WTC11 (cell line): ENCODE results near the gene KIF11. TPM values are rescaled to one million over a fixed set of nuclear protein-coding genes. Genes with fewer than 3 reads are reported as not detected.

Experiments used
- ATAC-seq: fragments of 200-7000 bp; cut with Tn5 transposase; 2 replicates; pipeline ENCODE4 v1.10.0; 2021; ENCODE audit warnings: mild to moderate bottlenecking, moderate library complexity
- CTCF ChIA-PET: fragments of 300-600 bp; sonication (Branson Sonifier 250); formaldehyde crosslinking; loops from one replicate; lab custom pipeline; 2021; ENCODE audit warnings: antibody characterized with exemption; lab: Charles Lee
- POLR2A ChIA-PET: fragments of 350-600 bp; sonication (Branson Sonifier 250); formaldehyde crosslinking; loops from one replicate; lab custom pipeline; 2021; ENCODE audit warnings: antibody characterized with exemption; lab: Charles Lee
- DNase-seq: peaks from one replicate; pipeline ENCODE4 v3.0.0; 2021; ENCODE audit warnings: low spot score
- H3K27ac Mint-ChIP-seq: 2 replicates; pipeline ENCODE4 v1.8.0; 2021; ENCODE audit warnings: mixed read lengths
- H3K27me3 Mint-ChIP-seq: 2 replicates; pipeline ENCODE4 v1.8.0; 2021; ENCODE audit warnings: low read depth, mild to moderate bottlenecking, moderate library complexity, mixed read lengths
- H3K36me3 Mint-ChIP-seq: 2 replicates; pipeline ENCODE4 v1.8.0; 2021; ENCODE audit warnings: mixed read lengths
- H3K4me1 Mint-ChIP-seq: 2 replicates; pipeline ENCODE4 v1.8.0; 2022; ENCODE audit warnings: mixed read lengths
- H3K4me3 Mint-ChIP-seq: 2 replicates; pipeline ENCODE4 v1.8.0; 2021; ENCODE audit warnings: mild to moderate bottlenecking, moderate library complexity, mixed read lengths
- H3K9me3 Mint-ChIP-seq: 2 replicates; pipeline ENCODE4 v1.8.0; 2021; ENCODE audit warnings: mixed read lengths
- CREM ChIP-seq: sonication (generic); formaldehyde crosslinking; IDR thresholded peaks from 2 replicates; pipeline ENCODE4 v1.8.1; 2022; ENCODE audit warnings: mild to moderate bottlenecking, missing genetic modification reagents, moderate library complexity
- ELF4 ChIP-seq: sonication (generic); formaldehyde crosslinking; IDR thresholded peaks from 2 replicates; pipeline ENCODE4 v1.8.1; 2022; ENCODE audit warnings: low read depth, mild to moderate bottlenecking, moderate library complexity, missing genetic modification reagents
- ESRRA ChIP-seq: sonication (generic); formaldehyde crosslinking; IDR thresholded peaks from 2 replicates; pipeline ENCODE4 v1.8.1; 2022; ENCODE audit warnings: mild to moderate bottlenecking, missing genetic modification reagents, borderline replicate concordance
- FOXK1 ChIP-seq: sonication (generic); formaldehyde crosslinking; IDR thresholded peaks from 2 replicates; pipeline ENCODE4 v1.8.0; 2022; ENCODE audit warnings: mild to moderate bottlenecking, moderate library complexity, missing genetic modification reagents
- NR1H2 ChIP-seq: sonication (generic); formaldehyde crosslinking; IDR thresholded peaks from 2 replicates; pipeline ENCODE4 v1.9.0; 2021; ENCODE audit warnings: mild to moderate bottlenecking, moderate library complexity, missing genetic modification reagents
- NR2C2 ChIP-seq: sonication (generic); formaldehyde crosslinking; IDR thresholded peaks from 2 replicates; pipeline ENCODE4 v1.8.0; 2022; ENCODE audit warnings: mild to moderate bottlenecking, missing genetic modification reagents
- OVOL2 ChIP-seq: fragments of 250-450 bp; sonication (Bioruptor Pico); IDR thresholded peaks from 2 replicates; pipeline ENCODE4 v1.9.0; 2021; ENCODE audit warnings: mild to moderate bottlenecking, borderline replicate concordance
- TEAD1 ChIP-seq: sonication (generic); formaldehyde crosslinking; IDR thresholded peaks from 2 replicates; pipeline ENCODE4 v1.8.0; 2022; ENCODE audit warnings: mild to moderate bottlenecking, missing genetic modification reagents
- ZBTB21 ChIP-seq: sonication (generic); formaldehyde crosslinking; IDR thresholded peaks from 2 replicates; pipeline ENCODE4 v1.8.1; 2023; ENCODE audit warnings: mild to moderate bottlenecking, missing genetic modification reagents, borderline replicate concordance
- ZNF416 ChIP-seq: fragments of 250-450 bp; sonication (Bioruptor Pico); IDR thresholded peaks from 2 replicates; pipeline ENCODE4 v1.9.0; 2021; ENCODE audit warnings: mild to moderate bottlenecking, inconsistent platforms
- ZNF423 ChIP-seq: fragments of 250-450 bp; sonication (Bioruptor Pico); IDR thresholded peaks from 2 replicates; pipeline ENCODE4 v2.1.2; 2022; ENCODE audit warnings: mild to moderate bottlenecking, moderate library complexity
- ZNF671 ChIP-seq: fragments of 250-450 bp; sonication (Bioruptor Pico); IDR thresholded peaks from 2 replicates; pipeline ENCODE4 v1.8.0; 2021; ENCODE audit warnings: mild to moderate bottlenecking
- total RNA-seq: library from RNA; stranded (reverse); gene quantifications from 3 replicates; pipeline ENCODE4 v1.2.3, GENCODE V29; 2021
- TF ChIP-seq, protein P1 (sequence below): sonication (generic); formaldehyde crosslinking; IDR thresholded peaks from 2 replicates; pipeline ENCODE4 v1.8.0; 2023; ENCODE audit warnings: missing genetic modification reagents, mild to moderate bottlenecking, borderline replicate concordance
- TF ChIP-seq, protein P2 (sequence below): sonication (generic); formaldehyde crosslinking; IDR thresholded peaks from 2 replicates; pipeline ENCODE4 v1.8.0; 2022; ENCODE audit warnings: mild to moderate bottlenecking, missing genetic modification reagents
- TF ChIP-seq, protein P3 (sequence below): sonication (generic); formaldehyde crosslinking; IDR thresholded peaks from 2 replicates; pipeline ENCODE4 v1.8.1; 2023; ENCODE audit warnings: mild to moderate bottlenecking, missing genetic modification reagents
- TF ChIP-seq, protein P4 (sequence below): sonication (generic); formaldehyde crosslinking; IDR thresholded peaks from 2 replicates; pipeline ENCODE4 v1.8.1; 2023; ENCODE audit warnings: mild to moderate bottlenecking, moderate library complexity, missing genetic modification reagents
- TF ChIP-seq, protein P5 (sequence below): sonication (generic); formaldehyde crosslinking; IDR thresholded peaks from 2 replicates; pipeline ENCODE4 v1.8.1; 2022; ENCODE audit warnings: missing genetic modification reagents, borderline replicate concordance
- TF ChIP-seq, protein P6 (sequence below): fragments of 200-600 bp; IDR thresholded peaks from 2 replicates; pipeline ENCODE4 v1.8.0; 2022; ENCODE audit warnings: antibody characterized with exemption
- TF ChIP-seq, protein P7 (sequence below): sonication (generic); formaldehyde crosslinking; conservative IDR thresholded peaks from 2 replicates; pipeline ENCODE4 v1.8.1; 2022; ENCODE audit warnings: mild to moderate bottlenecking, missing genetic modification reagents

KIF11 gene
- total RNA-seq, 1 experiment from 2014 or later = 55.7 TPM

DNA sequence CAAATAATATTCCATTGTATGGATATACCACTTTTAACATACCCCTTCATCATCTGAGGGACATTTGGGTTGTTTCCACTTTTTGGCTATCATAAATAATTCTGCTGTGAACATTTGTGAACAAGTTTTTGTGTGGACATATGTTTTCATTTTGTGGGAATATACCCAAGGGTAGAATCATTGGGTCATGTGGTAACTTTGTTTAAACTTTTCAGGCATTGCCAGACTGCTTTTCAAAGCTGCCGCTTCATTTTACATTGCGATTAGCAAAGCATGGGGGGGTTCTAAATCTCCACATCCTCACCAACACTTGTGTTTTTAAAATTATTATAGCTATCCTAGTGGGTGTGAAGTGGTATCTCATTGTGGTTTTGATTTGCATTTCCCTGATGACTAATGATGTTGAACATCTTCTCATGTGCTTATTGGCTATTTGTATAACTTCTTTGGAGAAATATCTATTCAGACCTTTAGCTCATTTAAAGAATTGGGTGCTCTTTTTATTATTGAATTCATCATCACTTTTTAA is 88.4 kb downstream of the KIF11 start:
- CTCF ChIA-PET = no interaction called here
- Mint-ChIP-seq H3K4me1 (no peaks in the 10 kb centered on the region), H3K27me3 (peaks cover 16% of the 10 kb centered on the region), H3K4me3 (no peak overlapping the region), H3K27ac (no peak overlapping the region), H3K9me3 (peaks cover 39% of the 10 kb centered on the region), H3K36me3 (peaks cover 15% of the 10 kb centered on the region; the same call in 1 of the 2 replicates)
- DNase-seq (no peak), ATAC-seq (no peak)
- TF ChIP-seq, protein P1, sequence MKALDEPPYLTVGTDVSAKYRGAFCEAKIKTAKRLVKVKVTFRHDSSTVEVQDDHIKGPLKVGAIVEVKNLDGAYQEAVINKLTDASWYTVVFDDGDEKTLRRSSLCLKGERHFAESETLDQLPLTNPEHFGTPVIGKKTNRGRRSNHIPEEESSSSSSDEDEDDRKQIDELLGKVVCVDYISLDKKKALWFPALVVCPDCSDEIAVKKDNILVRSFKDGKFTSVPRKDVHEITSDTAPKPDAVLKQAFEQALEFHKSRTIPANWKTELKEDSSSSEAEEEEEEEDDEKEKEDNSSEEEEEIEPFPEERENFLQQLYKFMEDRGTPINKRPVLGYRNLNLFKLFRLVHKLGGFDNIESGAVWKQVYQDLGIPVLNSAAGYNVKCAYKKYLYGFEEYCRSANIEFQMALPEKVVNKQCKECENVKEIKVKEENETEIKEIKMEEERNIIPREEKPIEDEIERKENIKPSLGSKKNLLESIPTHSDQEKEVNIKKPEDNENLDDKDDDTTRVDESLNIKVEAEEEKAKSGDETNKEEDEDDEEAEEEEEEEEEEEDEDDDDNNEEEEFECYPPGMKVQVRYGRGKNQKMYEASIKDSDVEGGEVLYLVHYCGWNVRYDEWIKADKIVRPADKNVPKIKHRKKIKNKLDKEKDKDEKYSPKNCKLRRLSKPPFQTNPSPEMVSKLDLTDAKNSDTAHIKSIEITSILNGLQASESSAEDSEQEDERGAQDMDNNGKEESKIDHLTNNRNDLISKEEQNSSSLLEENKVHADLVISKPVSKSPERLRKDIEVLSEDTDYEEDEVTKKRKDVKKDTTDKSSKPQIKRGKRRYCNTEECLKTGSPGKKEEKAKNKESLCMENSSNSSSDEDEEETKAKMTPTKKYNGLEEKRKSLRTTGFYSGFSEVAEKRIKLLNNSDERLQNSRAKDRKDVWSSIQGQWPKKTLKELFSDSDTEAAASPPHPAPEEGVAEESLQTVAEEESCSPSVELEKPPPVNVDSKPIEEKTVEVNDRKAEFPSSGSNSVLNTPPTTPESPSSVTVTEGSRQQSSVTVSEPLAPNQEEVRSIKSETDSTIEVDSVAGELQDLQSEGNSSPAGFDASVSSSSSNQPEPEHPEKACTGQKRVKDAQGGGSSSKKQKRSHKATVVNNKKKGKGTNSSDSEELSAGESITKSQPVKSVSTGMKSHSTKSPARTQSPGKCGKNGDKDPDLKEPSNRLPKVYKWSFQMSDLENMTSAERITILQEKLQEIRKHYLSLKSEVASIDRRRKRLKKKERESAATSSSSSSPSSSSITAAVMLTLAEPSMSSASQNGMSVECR (CRISPR knock-in tag) = no peak
- TF ChIP-seq NR2C2 (no peak), NR1H2 (CRISPR knock-in tag) (no peak), CREM (CRISPR knock-in tag) (no peak), ZNF416 (CRISPR knock-in tag) (no peak), ELF4 (CRISPR knock-in tag) (no peak), TEAD1 (no peak), FOXK1 (no peak), ESRRA (CRISPR knock-in tag) (no peak), OVOL2 (CRISPR knock-in tag) (no peak), ZBTB21 (CRISPR knock-in tag) (no peak), ZNF671 (CRISPR knock-in tag) (no peak), ZNF423 (CRISPR knock-in tag) (no peak)
- TF ChIP-seq, protein P2, sequence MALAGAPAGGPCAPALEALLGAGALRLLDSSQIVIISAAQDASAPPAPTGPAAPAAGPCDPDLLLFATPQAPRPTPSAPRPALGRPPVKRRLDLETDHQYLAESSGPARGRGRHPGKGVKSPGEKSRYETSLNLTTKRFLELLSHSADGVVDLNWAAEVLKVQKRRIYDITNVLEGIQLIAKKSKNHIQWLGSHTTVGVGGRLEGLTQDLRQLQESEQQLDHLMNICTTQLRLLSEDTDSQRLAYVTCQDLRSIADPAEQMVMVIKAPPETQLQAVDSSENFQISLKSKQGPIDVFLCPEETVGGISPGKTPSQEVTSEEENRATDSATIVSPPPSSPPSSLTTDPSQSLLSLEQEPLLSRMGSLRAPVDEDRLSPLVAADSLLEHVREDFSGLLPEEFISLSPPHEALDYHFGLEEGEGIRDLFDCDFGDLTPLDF (CRISPR knock-in tag) = no peak
- TF ChIP-seq, protein P3, sequence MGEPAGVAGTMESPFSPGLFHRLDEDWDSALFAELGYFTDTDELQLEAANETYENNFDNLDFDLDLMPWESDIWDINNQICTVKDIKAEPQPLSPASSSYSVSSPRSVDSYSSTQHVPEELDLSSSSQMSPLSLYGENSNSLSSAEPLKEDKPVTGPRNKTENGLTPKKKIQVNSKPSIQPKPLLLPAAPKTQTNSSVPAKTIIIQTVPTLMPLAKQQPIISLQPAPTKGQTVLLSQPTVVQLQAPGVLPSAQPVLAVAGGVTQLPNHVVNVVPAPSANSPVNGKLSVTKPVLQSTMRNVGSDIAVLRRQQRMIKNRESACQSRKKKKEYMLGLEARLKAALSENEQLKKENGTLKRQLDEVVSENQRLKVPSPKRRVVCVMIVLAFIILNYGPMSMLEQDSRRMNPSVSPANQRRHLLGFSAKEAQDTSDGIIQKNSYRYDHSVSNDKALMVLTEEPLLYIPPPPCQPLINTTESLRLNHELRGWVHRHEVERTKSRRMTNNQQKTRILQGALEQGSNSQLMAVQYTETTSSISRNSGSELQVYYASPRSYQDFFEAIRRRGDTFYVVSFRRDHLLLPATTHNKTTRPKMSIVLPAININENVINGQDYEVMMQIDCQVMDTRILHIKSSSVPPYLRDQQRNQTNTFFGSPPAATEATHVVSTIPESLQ = no peak
- TF ChIP-seq, protein P4, sequence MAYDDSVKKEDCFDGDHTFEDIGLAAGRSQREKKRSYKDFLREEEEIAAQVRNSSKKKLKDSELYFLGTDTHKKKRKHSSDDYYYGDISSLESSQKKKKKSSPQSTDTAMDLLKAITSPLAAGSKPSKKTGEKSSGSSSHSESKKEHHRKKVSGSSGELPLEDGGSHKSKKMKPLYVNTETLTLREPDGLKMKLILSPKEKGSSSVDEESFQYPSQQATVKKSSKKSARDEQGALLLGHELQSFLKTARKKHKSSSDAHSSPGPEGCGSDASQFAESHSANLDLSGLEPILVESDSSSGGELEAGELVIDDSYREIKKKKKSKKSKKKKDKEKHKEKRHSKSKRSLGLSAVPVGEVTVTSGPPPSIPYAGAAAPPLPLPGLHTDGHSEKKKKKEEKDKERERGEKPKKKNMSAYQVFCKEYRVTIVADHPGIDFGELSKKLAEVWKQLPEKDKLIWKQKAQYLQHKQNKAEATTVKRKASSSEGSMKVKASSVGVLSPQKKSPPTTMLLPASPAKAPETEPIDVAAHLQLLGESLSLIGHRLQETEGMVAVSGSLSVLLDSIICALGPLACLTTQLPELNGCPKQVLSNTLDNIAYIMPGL (CRISPR knock-in tag) = no peak
- TF ChIP-seq, protein P5, sequence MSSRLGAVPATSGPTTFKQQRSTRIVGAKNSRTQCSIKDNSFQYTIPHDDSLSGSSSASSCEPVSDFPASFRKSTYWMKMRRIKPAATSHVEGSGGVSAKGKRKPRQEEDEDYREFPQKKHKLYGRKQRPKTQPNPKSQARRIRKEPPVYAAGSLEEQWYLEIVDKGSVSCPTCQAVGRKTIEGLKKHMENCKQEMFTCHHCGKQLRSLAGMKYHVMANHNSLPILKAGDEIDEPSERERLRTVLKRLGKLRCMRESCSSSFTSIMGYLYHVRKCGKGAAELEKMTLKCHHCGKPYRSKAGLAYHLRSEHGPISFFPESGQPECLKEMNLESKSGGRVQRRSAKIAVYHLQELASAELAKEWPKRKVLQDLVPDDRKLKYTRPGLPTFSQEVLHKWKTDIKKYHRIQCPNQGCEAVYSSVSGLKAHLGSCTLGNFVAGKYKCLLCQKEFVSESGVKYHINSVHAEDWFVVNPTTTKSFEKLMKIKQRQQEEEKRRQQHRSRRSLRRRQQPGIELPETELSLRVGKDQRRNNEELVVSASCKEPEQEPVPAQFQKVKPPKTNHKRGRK (CRISPR knock-in tag) = no peak
- TF ChIP-seq, protein P6, sequence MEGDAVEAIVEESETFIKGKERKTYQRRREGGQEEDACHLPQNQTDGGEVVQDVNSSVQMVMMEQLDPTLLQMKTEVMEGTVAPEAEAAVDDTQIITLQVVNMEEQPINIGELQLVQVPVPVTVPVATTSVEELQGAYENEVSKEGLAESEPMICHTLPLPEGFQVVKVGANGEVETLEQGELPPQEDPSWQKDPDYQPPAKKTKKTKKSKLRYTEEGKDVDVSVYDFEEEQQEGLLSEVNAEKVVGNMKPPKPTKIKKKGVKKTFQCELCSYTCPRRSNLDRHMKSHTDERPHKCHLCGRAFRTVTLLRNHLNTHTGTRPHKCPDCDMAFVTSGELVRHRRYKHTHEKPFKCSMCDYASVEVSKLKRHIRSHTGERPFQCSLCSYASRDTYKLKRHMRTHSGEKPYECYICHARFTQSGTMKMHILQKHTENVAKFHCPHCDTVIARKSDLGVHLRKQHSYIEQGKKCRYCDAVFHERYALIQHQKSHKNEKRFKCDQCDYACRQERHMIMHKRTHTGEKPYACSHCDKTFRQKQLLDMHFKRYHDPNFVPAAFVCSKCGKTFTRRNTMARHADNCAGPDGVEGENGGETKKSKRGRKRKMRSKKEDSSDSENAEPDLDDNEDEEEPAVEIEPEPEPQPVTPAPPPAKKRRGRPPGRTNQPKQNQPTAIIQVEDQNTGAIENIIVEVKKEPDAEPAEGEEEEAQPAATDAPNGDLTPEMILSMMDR = no peak
- TF ChIP-seq, protein P7, sequence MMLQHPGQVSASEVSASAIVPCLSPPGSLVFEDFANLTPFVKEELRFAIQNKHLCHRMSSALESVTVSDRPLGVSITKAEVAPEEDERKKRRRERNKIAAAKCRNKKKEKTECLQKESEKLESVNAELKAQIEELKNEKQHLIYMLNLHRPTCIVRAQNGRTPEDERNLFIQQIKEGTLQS (CRISPR knock-in tag) = no peak
- POLR2A ChIA-PET = no interaction called here
